ENCODE data around the gene RIOK2.

GRCh38 chr5:97163790-97164285 lies 19.2 kb downstream of the RIOK2 start:
- TF ChIP-seq POLR2A (IDR thresholded peaks at IDR 0.05) = no peak
- no peak for TF ChIP-seq CTCF (IDR thresholded peaks at IDR 0.05)
